ENCODE results near the gene CIDEC. TPM values are rescaled to one million over a fixed set of nuclear protein-coding genes. Genes with fewer than 3 reads are reported as not detected.

Gene CIDEC
- total and polyA plus RNA-seq, 2 of the 13 experiments (the other 11 are each of a cell fraction or from before 2014, with no cell fraction given) = 2.5 to 10.4 TPM

DNA sequence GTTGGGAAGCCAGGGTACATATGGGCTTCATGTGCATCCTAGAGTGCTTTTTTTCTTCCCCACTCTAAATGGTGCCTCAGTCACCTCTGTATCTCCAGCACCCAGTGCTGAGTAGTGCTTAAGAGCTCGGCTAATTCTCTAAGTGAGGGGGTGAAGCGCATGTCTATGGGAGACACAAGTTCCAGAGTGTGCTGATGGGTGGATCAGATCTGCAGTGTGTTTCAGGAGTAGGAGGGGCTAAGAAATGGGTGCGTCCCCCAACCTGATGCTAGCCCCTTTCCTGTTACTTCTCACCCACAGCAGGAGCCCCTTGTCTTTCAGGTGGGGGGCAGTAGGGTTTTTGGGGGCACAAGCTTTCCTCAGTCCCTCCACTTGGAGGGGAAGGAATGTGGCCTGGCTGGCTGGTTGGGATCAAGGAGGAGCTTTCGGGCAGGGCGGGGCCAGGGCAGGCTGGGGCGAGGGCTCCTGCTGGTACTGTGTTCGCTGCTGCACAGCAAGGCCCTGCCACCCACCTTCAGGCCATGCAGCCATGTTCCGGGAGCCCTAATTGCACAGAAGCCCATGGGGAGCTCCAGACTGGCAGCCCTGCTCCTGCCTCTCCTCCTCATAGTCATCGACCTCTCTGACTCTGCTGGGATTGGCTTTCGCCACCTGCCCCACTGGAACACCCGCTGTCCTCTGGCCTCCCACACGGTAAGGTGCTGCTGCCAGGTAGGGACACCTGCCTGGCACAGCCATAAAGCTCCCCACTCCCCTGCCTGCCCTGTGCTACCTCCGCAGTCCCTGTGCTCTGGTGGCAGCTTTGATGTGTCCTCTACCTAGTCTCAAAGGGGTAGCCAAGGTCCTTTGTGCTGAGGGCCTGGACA, 22.6 kb upstream of the CIDEC start, which contains the start of gene IL17RE (continued):
- TF ChIP-seq, protein P1, sequence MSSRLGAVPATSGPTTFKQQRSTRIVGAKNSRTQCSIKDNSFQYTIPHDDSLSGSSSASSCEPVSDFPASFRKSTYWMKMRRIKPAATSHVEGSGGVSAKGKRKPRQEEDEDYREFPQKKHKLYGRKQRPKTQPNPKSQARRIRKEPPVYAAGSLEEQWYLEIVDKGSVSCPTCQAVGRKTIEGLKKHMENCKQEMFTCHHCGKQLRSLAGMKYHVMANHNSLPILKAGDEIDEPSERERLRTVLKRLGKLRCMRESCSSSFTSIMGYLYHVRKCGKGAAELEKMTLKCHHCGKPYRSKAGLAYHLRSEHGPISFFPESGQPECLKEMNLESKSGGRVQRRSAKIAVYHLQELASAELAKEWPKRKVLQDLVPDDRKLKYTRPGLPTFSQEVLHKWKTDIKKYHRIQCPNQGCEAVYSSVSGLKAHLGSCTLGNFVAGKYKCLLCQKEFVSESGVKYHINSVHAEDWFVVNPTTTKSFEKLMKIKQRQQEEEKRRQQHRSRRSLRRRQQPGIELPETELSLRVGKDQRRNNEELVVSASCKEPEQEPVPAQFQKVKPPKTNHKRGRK (CRISPR knock-in tag; IDR thresholded peaks at IDR 0.05) = no peak
- TF ChIP-seq POLR2AphosphoS2 (IDR thresholded peaks at IDR 0.05; ENCODE audit: low read depth, low read length) = no peak
- TF ChIP-seq GPN1 (CRISPR knock-in tag; IDR thresholded peaks at IDR 0.05; ENCODE audit: borderline replicate concordance) = no peak
- TF ChIP-seq, protein P2, sequence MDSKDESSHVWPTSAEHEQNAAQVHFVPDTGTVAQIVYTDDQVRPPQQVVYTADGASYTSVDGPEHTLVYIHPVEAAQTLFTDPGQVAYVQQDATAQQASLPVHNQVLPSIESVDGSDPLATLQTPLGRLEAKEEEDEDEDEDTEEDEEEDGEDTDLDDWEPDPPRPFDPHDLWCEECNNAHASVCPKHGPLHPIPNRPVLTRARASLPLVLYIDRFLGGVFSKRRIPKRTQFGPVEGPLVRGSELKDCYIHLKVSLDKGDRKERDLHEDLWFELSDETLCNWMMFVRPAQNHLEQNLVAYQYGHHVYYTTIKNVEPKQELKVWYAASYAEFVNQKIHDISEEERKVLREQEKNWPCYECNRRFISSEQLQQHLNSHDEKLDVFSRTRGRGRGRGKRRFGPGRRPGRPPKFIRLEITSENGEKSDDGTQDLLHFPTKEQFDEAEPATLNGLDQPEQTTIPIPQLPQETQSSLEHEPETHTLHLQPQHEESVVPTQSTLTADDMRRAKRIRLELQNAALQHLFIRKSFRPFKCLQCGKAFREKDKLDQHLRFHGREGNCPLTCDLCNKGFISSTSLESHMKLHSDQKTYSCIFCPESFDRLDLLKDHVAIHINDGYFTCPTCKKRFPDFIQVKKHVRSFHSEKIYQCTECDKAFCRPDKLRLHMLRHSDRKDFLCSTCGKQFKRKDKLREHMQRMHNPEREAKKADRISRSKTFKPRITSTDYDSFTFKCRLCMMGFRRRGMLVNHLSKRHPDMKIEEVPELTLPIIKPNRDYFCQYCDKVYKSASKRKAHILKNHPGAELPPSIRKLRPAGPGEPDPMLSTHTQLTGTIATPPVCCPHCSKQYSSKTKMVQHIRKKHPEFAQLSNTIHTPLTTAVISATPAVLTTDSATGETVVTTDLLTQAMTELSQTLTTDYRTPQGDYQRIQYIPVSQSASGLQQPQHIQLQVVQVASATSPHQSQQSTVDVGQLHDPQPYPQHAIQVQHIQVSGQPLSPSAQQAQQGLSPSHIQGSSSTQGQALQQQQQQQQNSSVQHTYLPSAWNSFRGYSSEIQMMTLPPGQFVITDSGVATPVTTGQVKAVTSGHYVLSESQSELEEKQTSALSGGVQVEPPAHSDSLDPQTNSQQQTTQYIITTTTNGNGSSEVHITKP (CRISPR knock-in tag; IDR thresholded peaks at IDR 0.05; ENCODE audit: low read depth) = no peak
- TF ChIP-seq, protein P3, sequence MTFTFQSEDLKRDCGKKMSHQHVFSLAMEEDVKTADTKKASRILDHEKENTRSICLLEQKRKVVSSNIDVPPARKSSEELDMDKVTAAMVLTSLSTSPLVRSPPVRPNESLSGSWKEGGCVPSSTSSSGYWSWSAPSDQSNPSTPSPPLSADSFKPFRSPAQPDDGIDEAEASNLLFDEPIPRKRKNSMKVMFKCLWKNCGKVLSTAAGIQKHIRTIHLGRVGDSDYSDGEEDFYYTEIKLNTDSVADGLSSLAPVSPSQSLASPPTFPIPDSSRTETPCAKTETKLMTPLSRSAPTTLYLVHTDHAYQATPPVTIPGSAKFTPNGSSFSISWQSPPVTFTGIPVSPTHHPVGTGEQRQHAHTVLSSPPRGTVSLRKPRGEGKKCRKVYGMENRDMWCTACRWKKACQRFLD (CRISPR knock-in tag; IDR thresholded peaks at IDR 0.05; ENCODE audit: borderline replicate concordance) = no peak; the same call in 1 of the 2 replicates
- no peak for TF ChIP-seq CENPX (CRISPR knock-in tag; IDR thresholded peaks at IDR 0.05)
- TF ChIP-seq HDAC1 (CRISPR knock-in tag; IDR thresholded peaks at IDR 0.05) = peak; percentile 53
- no peak for TF ChIP-seq ETV5 (CRISPR knock-in tag; IDR thresholded peaks at IDR 0.05; ENCODE audit: borderline replicate concordance)
- TF ChIP-seq ZFP62 (CRISPR knock-in tag; IDR thresholded peaks at IDR 0.05) = no peak
- TF ChIP-seq ZNF891 (CRISPR knock-in tag; IDR thresholded peaks at IDR 0.05) = no peak
- TF ChIP-seq NCOR1 (IDR thresholded peaks at IDR 0.05; ENCODE audit: borderline replicate concordance, low read length) = no peak
- TF ChIP-seq TP53 (CRISPR knock-in tag; conservative IDR thresholded peaks at IDR 0.05) = no peak
- TF ChIP-seq, protein P4, sequence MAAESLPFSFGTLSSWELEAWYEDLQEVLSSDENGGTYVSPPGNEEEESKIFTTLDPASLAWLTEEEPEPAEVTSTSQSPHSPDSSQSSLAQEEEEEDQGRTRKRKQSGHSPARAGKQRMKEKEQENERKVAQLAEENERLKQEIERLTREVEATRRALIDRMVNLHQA (CRISPR knock-in tag; IDR thresholded peaks at IDR 0.05) = no peak
- TF ChIP-seq ZNF441 (CRISPR knock-in tag; IDR thresholded peaks at IDR 0.05; ENCODE audit: borderline replicate concordance) = no peak
- TF ChIP-seq ZNF737 (CRISPR knock-in tag; IDR thresholded peaks at IDR 0.05; ENCODE audit: borderline replicate concordance) = no peak
- no peak for TF ChIP-seq ZBTB7A (CRISPR knock-in tag; IDR thresholded peaks at IDR 0.05)
- no peak for TF ChIP-seq RFXAP (CRISPR knock-in tag; IDR thresholded peaks at IDR 0.05; ENCODE audit: borderline replicate concordance)
- TF ChIP-seq, protein P5, sequence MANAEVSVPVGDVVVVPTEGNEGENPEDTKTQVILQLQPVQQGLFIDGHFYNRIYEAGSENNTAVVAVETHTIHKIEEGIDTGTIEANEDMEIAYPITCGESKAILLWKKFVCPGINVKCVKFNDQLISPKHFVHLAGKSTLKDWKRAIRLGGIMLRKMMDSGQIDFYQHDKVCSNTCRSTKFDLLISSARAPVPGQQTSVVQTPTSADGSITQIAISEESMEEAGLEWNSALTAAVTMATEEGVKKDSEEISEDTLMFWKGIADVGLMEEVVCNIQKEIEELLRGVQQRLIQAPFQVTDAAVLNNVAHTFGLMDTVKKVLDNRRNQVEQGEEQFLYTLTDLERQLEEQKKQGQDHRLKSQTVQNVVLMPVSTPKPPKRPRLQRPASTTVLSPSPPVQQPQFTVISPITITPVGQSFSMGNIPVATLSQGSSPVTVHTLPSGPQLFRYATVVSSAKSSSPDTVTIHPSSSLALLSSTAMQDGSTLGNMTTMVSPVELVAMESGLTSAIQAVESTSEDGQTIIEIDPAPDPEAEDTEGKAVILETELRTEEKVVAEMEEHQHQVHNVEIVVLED (CRISPR knock-in tag; IDR thresholded peaks at IDR 0.05; ENCODE audit: borderline replicate concordance) = peak; percentile 45; the same call in 1 of the 2 replicates
- TF ChIP-seq DPF2 (CRISPR knock-in tag; IDR thresholded peaks at IDR 0.05; ENCODE audit: borderline replicate concordance, low read depth) = peak; percentile 45; the same call in 1 of the 2 replicates
- no peak; the same call in 1 of the 2 replicates for TF ChIP-seq TBX2 (CRISPR knock-in tag; IDR thresholded peaks at IDR 0.05; ENCODE audit: borderline replicate concordance)

All from HepG2 (cell line).